ENCODE results near the gene GPR153. TPM values are rescaled to one million over a fixed set of nuclear protein-coding genes. Genes with fewer than 3 reads are reported as not detected.

The GPR153 gene
- total and polyA plus RNA-seq, 2 donors from 2014 or later = 1.1 to 8.6 TPM

- Histone ChIP-seq H3K4me1 (ENCODE audit: control insufficient read depth in 2 of 3, insufficient read depth in 2 of 3, low read depth in 1 of 3, low read length in 3 of 3) (peaks cover 2 to 20% (median 11%) of the 10 kb centered on the region in 3 donors), H3K9me3 (ENCODE audit: control insufficient read depth in 2 of 3, insufficient read depth in 1 of 3, low read length in 3 of 3) (no peaks in the 10 kb centered on the region), H3K9ac (ENCODE audit: low read length in 3 of 3) (no peak overlapping the region), H3K27me3 (ENCODE audit: control insufficient read depth, insufficient read depth, low read length) (no peaks in the 10 kb centered on the region), H3K27ac (ENCODE audit: low read depth in 2 of 2, low read length in 2 of 2) (no peak overlapping the region), H3K36me3 (ENCODE audit: control insufficient read depth in 2 of 3, insufficient read depth in 3 of 3, low read length in 3 of 3) (no peaks in the 10 kb centered on the region), H3K4me3 (ENCODE audit: low read length in 3 of 3) (no peak overlapping the region)
- DNase-seq (peak in 2 of 5 donors; percentile 66 to 74), FAIRE-seq (no peak)
- intact Hi-C loops (cut with DNase I) = no loop called here
- TF ChIP-seq, protein P1, sequence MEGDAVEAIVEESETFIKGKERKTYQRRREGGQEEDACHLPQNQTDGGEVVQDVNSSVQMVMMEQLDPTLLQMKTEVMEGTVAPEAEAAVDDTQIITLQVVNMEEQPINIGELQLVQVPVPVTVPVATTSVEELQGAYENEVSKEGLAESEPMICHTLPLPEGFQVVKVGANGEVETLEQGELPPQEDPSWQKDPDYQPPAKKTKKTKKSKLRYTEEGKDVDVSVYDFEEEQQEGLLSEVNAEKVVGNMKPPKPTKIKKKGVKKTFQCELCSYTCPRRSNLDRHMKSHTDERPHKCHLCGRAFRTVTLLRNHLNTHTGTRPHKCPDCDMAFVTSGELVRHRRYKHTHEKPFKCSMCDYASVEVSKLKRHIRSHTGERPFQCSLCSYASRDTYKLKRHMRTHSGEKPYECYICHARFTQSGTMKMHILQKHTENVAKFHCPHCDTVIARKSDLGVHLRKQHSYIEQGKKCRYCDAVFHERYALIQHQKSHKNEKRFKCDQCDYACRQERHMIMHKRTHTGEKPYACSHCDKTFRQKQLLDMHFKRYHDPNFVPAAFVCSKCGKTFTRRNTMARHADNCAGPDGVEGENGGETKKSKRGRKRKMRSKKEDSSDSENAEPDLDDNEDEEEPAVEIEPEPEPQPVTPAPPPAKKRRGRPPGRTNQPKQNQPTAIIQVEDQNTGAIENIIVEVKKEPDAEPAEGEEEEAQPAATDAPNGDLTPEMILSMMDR (IDR thresholded peaks at IDR 0.05; ENCODE audit: borderline replicate concordance, extremely low read depth, insufficient read depth) = no peak
These were observed 16.1 kb upstream of the GPR153 start for GRCh38 chr1:6276811-6277555.

- H3K9ac ChIP-seq (ENCODE audit: low read length in 3 of 3) = peak overlapping the region in 1 of 3 donors; percentile 40
- H3K27ac ChIP-seq (ENCODE audit: low read depth in 2 of 2, low read length in 2 of 2) = no peak overlapping the region
- peak; percentile 82 to 91 (median 88) for DNase-seq
- intact Hi-C loops (cut with DNase I) = no loop called here
- TF ChIP-seq, protein P1 (IDR thresholded peaks at IDR 0.05; ENCODE audit: borderline replicate concordance, extremely low read depth, insufficient read depth) = no peak
- H3K27me3 ChIP-seq (ENCODE audit: control insufficient read depth, insufficient read depth, low read length) = no peaks in the 10 kb centered on the region
- peaks cover 2 to 20% (median 11%) of the 10 kb centered on the region in 3 donors for H3K4me1 ChIP-seq (ENCODE audit: control insufficient read depth in 2 of 3, insufficient read depth in 2 of 3, low read depth in 1 of 3, low read length in 3 of 3)
- H3K4me3 ChIP-seq (ENCODE audit: low read length in 3 of 3) = no peak overlapping the region
- no peak for FAIRE-seq
- H3K9me3 ChIP-seq (ENCODE audit: control insufficient read depth in 2 of 3, insufficient read depth in 1 of 3, low read length in 3 of 3) = no peaks in the 10 kb centered on the region
- H3K36me3 ChIP-seq (ENCODE audit: control insufficient read depth in 2 of 3, insufficient read depth in 3 of 3, low read length in 3 of 3) = no peaks in the 10 kb centered on the region
These were observed 15.2 kb upstream of the GPR153 start for GRCh38 chr1:6275826-6276782.

GRCh38 chr1:6274622-6275139 lies 13.8 kb upstream of the GPR153 start:
- peaks cover 2 to 20% (median 11%) of the 10 kb centered on the region in 3 donors for H3K4me1 ChIP-seq (ENCODE audit: control insufficient read depth in 2 of 3, insufficient read depth in 2 of 3, low read depth in 1 of 3, low read length in 3 of 3)
- DNase-seq = no peak
- no peak for FAIRE-seq
- no peak overlapping the region for H3K27ac ChIP-seq (ENCODE audit: low read depth in 2 of 2, low read length in 2 of 2)
- no peaks in the 10 kb centered on the region for H3K27me3 ChIP-seq (ENCODE audit: control insufficient read depth, insufficient read depth, low read length)
- intact Hi-C loops (cut with DNase I) = no loop called here
- no peak overlapping the region for H3K4me3 ChIP-seq (ENCODE audit: low read length in 3 of 3)
- H3K36me3 ChIP-seq (ENCODE audit: control insufficient read depth in 2 of 3, insufficient read depth in 3 of 3, low read length in 3 of 3) = no peaks in the 10 kb centered on the region
- TF ChIP-seq, protein P1 (IDR thresholded peaks at IDR 0.05; ENCODE audit: borderline replicate concordance, extremely low read depth, insufficient read depth) = no peak
- no peaks in the 10 kb centered on the region for H3K9me3 ChIP-seq (ENCODE audit: control insufficient read depth in 2 of 3, insufficient read depth in 1 of 3, low read length in 3 of 3)
- H3K9ac ChIP-seq (ENCODE audit: low read length in 3 of 3) = no peak overlapping the region
